GM11168 (cell line): Measurements from ENCODE around the gene ZSCAN12.

ENCODE experiments used
- in situ Hi-C: fragments of 300-500 bp; cut with MboI; formaldehyde crosslinking; loops from one replicate; pipeline ENCODE4 v1.12.0; 2022; ENCODE audit warnings: low sequenced_read_pairs; ENCODE audit not compliant: unreplicated experiment

Gene ZSCAN12

GRCh38 chr6:28335040-28335563 lies 64.4 kb downstream of the ZSCAN12 start:
- in situ Hi-C loops: no loop called here

- in situ Hi-C loops: no loop called here
Measured at GRCh38 chr6:28334286-28335039, 65.1 kb downstream of the ZSCAN12 start.

DNA sequence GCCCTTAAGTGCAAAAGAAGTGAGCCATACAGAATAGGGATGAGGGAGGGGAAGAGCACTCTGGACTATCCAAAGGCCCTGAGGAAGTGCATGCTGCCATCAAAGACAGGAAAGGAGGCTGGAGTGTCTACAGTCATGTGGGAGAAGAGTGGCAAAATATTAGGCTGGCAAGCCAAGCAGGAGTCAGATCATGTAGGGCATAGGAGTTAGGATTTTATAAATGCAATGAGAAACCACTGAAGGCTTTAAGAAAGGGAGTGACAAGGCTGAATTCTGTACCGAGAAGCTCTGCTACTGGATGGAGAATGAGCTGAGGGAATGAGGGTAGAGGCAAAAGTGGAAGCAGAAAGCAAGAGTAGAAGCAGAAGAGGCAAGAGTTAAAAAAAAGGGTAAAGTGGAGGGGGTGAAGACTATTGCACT lies 65.9 kb downstream of the ZSCAN12 start:
- in situ Hi-C loops: no loop called here

DNA sequence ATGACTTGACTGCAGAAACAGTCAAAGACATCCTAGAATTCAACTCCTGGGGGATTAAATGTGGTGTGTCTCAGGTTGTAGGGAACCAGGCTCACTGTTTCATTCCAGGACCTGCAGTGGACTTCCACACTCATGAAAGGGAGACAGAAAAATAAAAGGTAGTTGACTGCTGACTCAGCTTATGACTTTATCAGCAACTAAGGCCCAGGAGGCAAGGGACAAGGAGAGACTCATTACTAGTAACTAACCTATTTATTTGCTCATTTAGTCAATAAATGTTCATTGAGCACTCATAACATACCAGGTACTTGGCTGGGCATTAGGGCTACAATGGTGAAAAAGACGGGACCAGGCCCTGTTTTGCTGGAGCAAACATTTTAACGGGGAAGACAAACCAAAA lies 66.5 kb downstream of the ZSCAN12 start:
- in situ Hi-C loops: no loop called here

DNA sequence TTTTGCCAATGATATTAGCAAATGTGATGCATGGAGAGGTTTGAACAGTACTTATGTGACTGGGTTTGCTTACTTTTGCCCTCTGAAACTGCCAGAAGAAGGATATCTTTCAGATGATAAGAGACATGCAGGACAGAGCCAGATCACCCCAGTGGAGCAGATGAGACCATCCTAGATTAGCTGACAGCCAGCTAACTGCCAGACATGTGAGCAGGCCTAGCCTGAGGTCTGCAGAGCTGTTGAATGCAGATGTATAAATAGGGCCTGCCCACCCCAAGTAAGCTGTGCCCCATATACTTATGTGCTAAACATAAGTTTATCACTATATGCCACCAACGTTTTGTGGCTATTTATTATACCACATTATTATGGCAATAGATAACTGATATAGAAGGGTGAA lies 69.5 kb downstream of the ZSCAN12 start:
- in situ Hi-C loops: no loop called here
